Activated T-cell treated with anti-CD3 and anti-CD28 coated beads, Interleukin-2, amount 50 U/mL, for 4 hours (primary cell): ENCODE measurements around the gene BEST3. TPM values are rescaled to one million over a fixed set of nuclear protein-coding genes. Genes with fewer than 3 reads are reported as not detected.
"Not testable (repeated sequence)": the region's sequence is repeated elsewhere in the genome, so short reads cannot be mapped to it uniquely, and the experiment has no call there.

Experiments
- ATAC-seq, 2 donors: fragments of 200-7000 bp; cut with Tn5 transposase; one replicate each; pipeline ENCODE4 v1.10.0; 2021
- DNase-seq: peaks from one replicate; pipeline ENCODE4 v3.0.0-alpha.2; 2020
- H3K27me3 Mint-ChIP-seq: one replicate; pipeline ENCODE4 v1.8.0; 2021; ENCODE audit warnings: low read depth, mixed read lengths
- H3K36me3 Mint-ChIP-seq: one replicate; pipeline ENCODE4 v1.8.0; 2022; ENCODE audit warnings: mixed read lengths; ENCODE audit not compliant: insufficient read depth
- H3K4me1 Mint-ChIP-seq: one replicate; pipeline ENCODE4 v1.8.0; 2021; ENCODE audit warnings: low read depth, mixed read lengths
- H3K4me3 Mint-ChIP-seq: one replicate; pipeline ENCODE4 v1.8.0; 2021; ENCODE audit warnings: mild to moderate bottlenecking, moderate library complexity, mixed read lengths
- H3K9me3 Mint-ChIP-seq: one replicate; pipeline ENCODE4 v1.8.0; 2021; ENCODE audit warnings: mixed read lengths
- total RNA-seq, 3 donors: library from RNA; stranded (reverse); gene quantifications; one replicate each; pipeline ENCODE4 v1.2.1, GENCODE V29; 2021

BEST3 gene
- total RNA-seq, 3 donors from 2014 or later, result not detected

- DNase-seq (no peak), ATAC-seq (no peak)
- H3K4me1 Mint-ChIP-seq, result no peaks in the 10 kb centered on the region
- H3K27me3 Mint-ChIP-seq, result peaks cover 7% of the 10 kb centered on the region
- H3K36me3 Mint-ChIP-seq, result no peaks in the 10 kb centered on the region
- H3K4me3 Mint-ChIP-seq, result no peak overlapping the region
- H3K9me3 Mint-ChIP-seq, result no peaks in the 10 kb centered on the region
These were observed 85.8 kb downstream of the BEST3 start for GRCh38 chr12:69613351-69613750.

DNA sequence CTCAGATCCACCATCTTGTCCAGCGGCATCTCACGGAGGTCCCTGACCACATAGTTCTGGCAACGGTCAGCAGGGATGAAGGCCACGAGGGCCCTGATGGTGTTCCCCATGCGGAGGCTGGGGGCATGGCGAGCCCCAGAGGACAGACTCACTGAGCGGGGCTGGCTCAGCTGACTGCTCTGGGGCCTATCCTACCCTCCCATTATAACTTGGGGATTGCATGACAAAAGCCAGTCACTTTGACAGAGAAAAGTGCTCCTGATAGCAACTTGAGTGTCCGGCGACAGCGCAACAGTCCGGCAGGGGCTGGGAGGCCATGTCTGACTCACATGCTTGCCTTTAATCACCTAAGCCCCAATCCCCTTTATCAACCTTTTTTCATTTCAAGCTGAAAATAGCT is 88.4 kb downstream of the BEST3 start, which contains the start of gene LRRC10:
Gene LRRC10 (minus strand): TSS at position 179 of the 400 bp plus-strand sequence. CDS start 69 bp downstream, at position 110.
- Mint-ChIP-seq H3K9me3 (no peaks in the 10 kb centered on the region), H3K36me3 (no peaks in the 10 kb centered on the region), H3K4me1 (no peaks in the 10 kb centered on the region), H3K27me3 (peaks cover 4% of the 10 kb centered on the region), H3K4me3 (no peak within 1 kb of the TSS)
- DNase-seq (no peak), ATAC-seq (no peak)

DNA sequence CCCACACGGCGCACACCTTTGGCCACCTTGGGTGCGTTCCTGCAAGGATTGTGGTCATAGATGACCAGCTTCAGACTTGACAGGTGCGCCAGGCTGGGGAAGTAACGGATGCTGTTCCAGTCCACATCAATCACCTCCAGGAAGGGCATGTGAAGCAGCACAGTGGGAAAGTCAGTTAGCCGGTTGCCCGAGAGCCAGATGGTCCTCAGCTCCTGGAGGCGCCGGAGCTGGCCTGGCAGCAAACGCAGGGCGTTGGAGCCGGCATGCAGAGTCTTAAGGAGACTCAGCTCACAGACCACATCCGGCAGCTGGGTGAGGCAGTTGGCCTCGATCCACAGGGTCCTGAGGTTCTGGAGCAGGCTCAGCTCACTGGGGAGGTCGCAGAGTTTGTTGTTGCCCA is 89.0 kb downstream of the BEST3 start:
- no peak for DNase-seq
- no peaks in the 10 kb centered on the region for H3K4me1 Mint-ChIP-seq
- no peak for ATAC-seq
- no peaks in the 10 kb centered on the region for H3K9me3 Mint-ChIP-seq
- no peaks in the 10 kb centered on the region for H3K27me3 Mint-ChIP-seq
- no peak overlapping the region for H3K4me3 Mint-ChIP-seq
- no peaks in the 10 kb centered on the region for H3K36me3 Mint-ChIP-seq

GRCh38 chr12:69608114-69608513 is 91.0 kb downstream of the BEST3 start:
- ATAC-seq (no peak), DNase-seq (no peak)
- Mint-ChIP-seq H3K36me3 (peaks cover 5% of the 10 kb centered on the region), H3K4me1 (no peaks in the 10 kb centered on the region), H3K4me3 (no peak overlapping the region), H3K27me3 (no peaks in the 10 kb centered on the region), H3K9me3 (no peaks in the 10 kb centered on the region)

DNA sequence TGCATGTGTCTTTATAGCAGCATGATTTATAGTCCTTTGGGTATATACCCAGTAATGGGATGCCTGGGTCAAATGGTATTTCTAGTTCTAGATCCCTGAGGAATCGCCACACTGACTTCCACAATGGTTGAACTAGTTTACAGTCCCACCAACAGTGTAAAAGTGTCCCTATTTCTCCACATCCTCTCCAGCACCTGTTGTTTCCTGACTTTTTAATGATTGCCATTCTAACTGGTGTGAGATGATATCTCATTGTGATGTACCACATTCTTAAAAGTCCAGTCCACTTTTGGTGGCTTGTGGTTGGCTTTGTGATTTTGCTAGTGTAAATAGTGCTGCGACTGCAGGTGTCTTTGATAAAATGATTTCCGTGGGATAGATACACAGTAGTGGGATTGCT is 94.8 kb downstream of the BEST3 start:
- not testable (repeated sequence) for ATAC-seq, H3K9me3 Mint-ChIP-seq, H3K4me1 Mint-ChIP-seq, H3K4me3 Mint-ChIP-seq, H3K27me3 Mint-ChIP-seq, DNase-seq
- H3K36me3 Mint-ChIP-seq, result peaks cover 30% of the 10 kb centered on the region

Other genes with a start within 250 kb of the BEST3 start
- gene FRS2, start 228.9 kb downstream of the BEST3 start, total RNA-seq, result 10 to 100 TPM in 1 of 3 donors, 1 to 10 TPM in 2; 8.9 to 10.8 (median 9.9) TPM
- 100 to 1,000 TPM; 589 to 616 (median 611) TPM for gene CCT2, start 113.8 kb downstream of the BEST3 start, total RNA-seq
- gene LRRC10, start 88.4 kb downstream of the BEST3 start, total RNA-seq, result not detected
- gene RAB3IP, start 39.6 kb upstream of the BEST3 start, total RNA-seq, result 10 to 100 TPM; 14.9 to 21.1 (median 18.2) TPM
- gene MYRFL, start 125.9 kb upstream of the BEST3 start, total RNA-seq, result not detected